Central memory CD8-positive, alpha-beta T cell (primary cell): ENCODE data around the gene HINT3.
A peak's percentile ranks its signal among the peaks of the same experiment; 100 is the strongest.

Source experiments
- ATAC-seq: fragments of 150-1000 bp; cut with Tn5 transposase; replicated peaks from 2 replicates; pipeline ENCODE4 v1.10.0; 2022; ENCODE audit warnings: mild to moderate bottlenecking, moderate FRiP score, moderate number of reproducible peaks; ENCODE audit not compliant: poor library complexity, severe bottlenecking; ENCODE audit errors: extremely low read depth
- DNase-seq, 2 donors: peaks; one replicate each; pipeline ENCODE4 v3.0.0; 2021; ENCODE audit warnings: low spot score in 2 of 2
- H3K27ac Mint-ChIP-seq: one replicate; pipeline ENCODE4 v1.8.0; 2022; ENCODE audit warnings: low read depth, mild to moderate bottlenecking, moderate library complexity, mixed read lengths
- H3K27me3 Mint-ChIP-seq: one replicate; pipeline ENCODE4 v1.8.0; 2022; ENCODE audit warnings: mixed read lengths
- H3K36me3 Mint-ChIP-seq: one replicate; pipeline ENCODE4 v1.8.0; 2022; ENCODE audit warnings: mild to moderate bottlenecking, moderate library complexity, mixed read lengths; ENCODE audit not compliant: insufficient read depth
- H3K4me1 Mint-ChIP-seq: one replicate; pipeline ENCODE4 v1.8.0; 2022; ENCODE audit warnings: mixed read lengths
- H3K4me3 Mint-ChIP-seq: one replicate; pipeline ENCODE4 v1.8.0; 2022; ENCODE audit warnings: mild to moderate bottlenecking, moderate library complexity, mixed read lengths
- H3K9me3 Mint-ChIP-seq: one replicate; pipeline ENCODE4 v1.8.0; 2022; ENCODE audit warnings: mixed read lengths

The HINT3 gene

GRCh38 chr6:125979101-125979500 lies 22.5 kb downstream of the HINT3 start:
- H3K4me3 Mint-ChIP-seq: no peak overlapping the region
- no peaks in the 10 kb centered on the region for H3K9me3 Mint-ChIP-seq
- peaks cover 12% of the 10 kb centered on the region for H3K36me3 Mint-ChIP-seq
- H3K4me1 Mint-ChIP-seq: peaks cover 5% of the 10 kb centered on the region
- DNase-seq: no peak
- ATAC-seq: no peak
- no peaks in the 10 kb centered on the region for H3K27me3 Mint-ChIP-seq
- no peak overlapping the region for H3K27ac Mint-ChIP-seq

GRCh38 chr6:125981571-125982185 lies 25.1 kb downstream of the HINT3 start:
- ATAC-seq: no peak
- no peak for DNase-seq
- Mint-ChIP-seq H3K36me3 (peaks cover 10% of the 10 kb centered on the region), H3K4me3 (no peak overlapping the region), H3K9me3 (no peaks in the 10 kb centered on the region), H3K27ac (no peak overlapping the region), H3K4me1 (no peaks in the 10 kb centered on the region), H3K27me3 (no peaks in the 10 kb centered on the region)

- Mint-ChIP-seq H3K4me1 (no peaks in the 10 kb centered on the region), H3K36me3 (peaks cover 6% of the 10 kb centered on the region), H3K27me3 (no peaks in the 10 kb centered on the region), H3K27ac (no peak overlapping the region), H3K4me3 (no peak overlapping the region), H3K9me3 (no peaks in the 10 kb centered on the region)
- DNase-seq: no peak
- ATAC-seq: no peak
Measured at GRCh38 chr6:125983246-125983945, 26.8 kb downstream of the HINT3 start.

- no peaks in the 10 kb centered on the region for H3K9me3 Mint-ChIP-seq
- H3K4me1 Mint-ChIP-seq: no peaks in the 10 kb centered on the region
- no peak overlapping the region for H3K27ac Mint-ChIP-seq
- no peak for ATAC-seq
- peaks cover 4% of the 10 kb centered on the region for H3K36me3 Mint-ChIP-seq
- no peak overlapping the region for H3K4me3 Mint-ChIP-seq
- DNase-seq: no peak
- no peaks in the 10 kb centered on the region for H3K27me3 Mint-ChIP-seq
Measured at GRCh38 chr6:125984311-125984710, 27.7 kb downstream of the HINT3 start.

- Mint-ChIP-seq H3K9me3 (no peaks in the 10 kb centered on the region), H3K4me1 (no peaks in the 10 kb centered on the region), H3K27ac (no peak overlapping the region), H3K36me3 (peaks cover 2% of the 10 kb centered on the region), H3K4me3 (no peak overlapping the region), H3K27me3 (no peaks in the 10 kb centered on the region)
- DNase-seq: no peak
- no peak for ATAC-seq
Measured at GRCh38 chr6:125985522-125985921, 29.0 kb downstream of the HINT3 start.

GRCh38 chr6:125985979-125986300 lies 29.4 kb downstream of the HINT3 start:
- no peak for ATAC-seq
- H3K4me3 Mint-ChIP-seq: no peak overlapping the region
- no peaks in the 10 kb centered on the region for H3K9me3 Mint-ChIP-seq
- peaks cover 2% of the 10 kb centered on the region for H3K36me3 Mint-ChIP-seq
- no peak for DNase-seq
- H3K4me1 Mint-ChIP-seq: no peaks in the 10 kb centered on the region
- no peak overlapping the region for H3K27ac Mint-ChIP-seq
- H3K27me3 Mint-ChIP-seq: no peaks in the 10 kb centered on the region

GRCh38 chr6:125986301-125987025 lies 29.9 kb downstream of the HINT3 start, which contains the start of gene TRMT11:
TRMT11 (plus strand) TSS chr6:125986540; CDS start chr6:125986551, 11 bp downstream.
- H3K9me3 Mint-ChIP-seq: no peaks in the 10 kb centered on the region
- H3K36me3 Mint-ChIP-seq: peaks cover 2% of the 10 kb centered on the region
- H3K4me3 Mint-ChIP-seq: no peak within 1 kb of the TSS
- H3K27me3 Mint-ChIP-seq: no peaks in the 10 kb centered on the region
- no peaks in the 10 kb centered on the region for H3K4me1 Mint-ChIP-seq
- H3K27ac Mint-ChIP-seq: no peak within 1 kb of the TSS
- DNase-seq (peak; percentile 52 to 54), ATAC-seq (peak; percentile 89)

GRCh38 chr6:125987026-125987617 lies 30.6 kb downstream of the HINT3 start:
- no peak for DNase-seq
- Mint-ChIP-seq H3K36me3 (peaks cover 2% of the 10 kb centered on the region), H3K27me3 (no peaks in the 10 kb centered on the region), H3K4me1 (no peaks in the 10 kb centered on the region), H3K27ac (no peak overlapping the region), H3K4me3 (no peak overlapping the region), H3K9me3 (no peaks in the 10 kb centered on the region)
- ATAC-seq: peak; percentile 37

- peaks cover 2% of the 10 kb centered on the region for H3K36me3 Mint-ChIP-seq
- DNase-seq (no peak), ATAC-seq (no peak)
- H3K27ac Mint-ChIP-seq: no peak overlapping the region
- H3K27me3 Mint-ChIP-seq: no peaks in the 10 kb centered on the region
- peaks cover 8% of the 10 kb centered on the region for H3K4me1 Mint-ChIP-seq
- no peaks in the 10 kb centered on the region for H3K9me3 Mint-ChIP-seq
- H3K4me3 Mint-ChIP-seq: no peak overlapping the region
Measured at GRCh38 chr6:125988280-125988679, 31.7 kb downstream of the HINT3 start.

GRCh38 chr6:125989631-125990030 lies 33.1 kb downstream of the HINT3 start:
- Mint-ChIP-seq H3K4me1 (peaks cover 13% of the 10 kb centered on the region), H3K27ac (no peak overlapping the region), H3K9me3 (no peaks in the 10 kb centered on the region), H3K36me3 (no peaks in the 10 kb centered on the region), H3K4me3 (no peak overlapping the region), H3K27me3 (no peaks in the 10 kb centered on the region)
- ATAC-seq: no peak
- no peak for DNase-seq

- no peak overlapping the region for H3K4me3 Mint-ChIP-seq
- no peak for ATAC-seq
- no peaks in the 10 kb centered on the region for H3K27me3 Mint-ChIP-seq
- H3K9me3 Mint-ChIP-seq: no peaks in the 10 kb centered on the region
- H3K4me1 Mint-ChIP-seq: peaks cover 19% of the 10 kb centered on the region
- DNase-seq: no peak
- peaks cover 6% of the 10 kb centered on the region for H3K36me3 Mint-ChIP-seq
- no peak overlapping the region for H3K27ac Mint-ChIP-seq
Measured at GRCh38 chr6:125991653-125992052, 35.1 kb downstream of the HINT3 start.

GRCh38 chr6:125994670-125995488 lies 38.3 kb downstream of the HINT3 start:
- Mint-ChIP-seq H3K4me3 (no peak overlapping the region), H3K27me3 (no peaks in the 10 kb centered on the region), H3K4me1 (peaks cover 19% of the 10 kb centered on the region), H3K9me3 (no peaks in the 10 kb centered on the region), H3K27ac (no peak overlapping the region), H3K36me3 (peaks cover 17% of the 10 kb centered on the region)
- no peak for DNase-seq
- ATAC-seq: no peak
